ENCODE measurements around the gene MYO1H.

DNA sequence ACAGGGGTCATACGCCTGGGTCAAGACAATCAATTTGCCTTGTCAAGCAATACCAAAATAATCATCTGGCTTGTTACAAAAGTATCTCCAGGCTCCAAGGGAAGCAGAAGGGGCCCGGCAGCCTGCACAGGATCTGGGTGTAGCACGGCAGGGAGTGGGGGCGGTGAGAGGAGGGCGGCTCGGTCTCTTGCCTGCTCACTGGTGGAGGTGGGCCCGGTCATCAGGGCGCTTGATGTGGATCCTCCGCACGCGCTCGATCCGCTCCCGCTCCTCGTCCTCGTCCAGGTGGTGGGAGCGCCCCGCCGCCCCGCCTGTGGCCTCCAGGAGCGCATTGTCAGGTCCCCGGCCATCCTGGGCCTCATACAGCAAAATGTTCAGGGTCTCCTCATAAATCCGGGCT lies 103.7 kb downstream of the MYO1H start:
- TF ChIP-seq, protein P1, sequence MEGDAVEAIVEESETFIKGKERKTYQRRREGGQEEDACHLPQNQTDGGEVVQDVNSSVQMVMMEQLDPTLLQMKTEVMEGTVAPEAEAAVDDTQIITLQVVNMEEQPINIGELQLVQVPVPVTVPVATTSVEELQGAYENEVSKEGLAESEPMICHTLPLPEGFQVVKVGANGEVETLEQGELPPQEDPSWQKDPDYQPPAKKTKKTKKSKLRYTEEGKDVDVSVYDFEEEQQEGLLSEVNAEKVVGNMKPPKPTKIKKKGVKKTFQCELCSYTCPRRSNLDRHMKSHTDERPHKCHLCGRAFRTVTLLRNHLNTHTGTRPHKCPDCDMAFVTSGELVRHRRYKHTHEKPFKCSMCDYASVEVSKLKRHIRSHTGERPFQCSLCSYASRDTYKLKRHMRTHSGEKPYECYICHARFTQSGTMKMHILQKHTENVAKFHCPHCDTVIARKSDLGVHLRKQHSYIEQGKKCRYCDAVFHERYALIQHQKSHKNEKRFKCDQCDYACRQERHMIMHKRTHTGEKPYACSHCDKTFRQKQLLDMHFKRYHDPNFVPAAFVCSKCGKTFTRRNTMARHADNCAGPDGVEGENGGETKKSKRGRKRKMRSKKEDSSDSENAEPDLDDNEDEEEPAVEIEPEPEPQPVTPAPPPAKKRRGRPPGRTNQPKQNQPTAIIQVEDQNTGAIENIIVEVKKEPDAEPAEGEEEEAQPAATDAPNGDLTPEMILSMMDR (IDR thresholded peaks at IDR 0.05): no peak
- TF ChIP-seq POLR2A (IDR thresholded peaks at IDR 0.05; ENCODE audit: low read depth): no peak
